ENCODE measurements around the gene CEBPE. TPM values are rescaled to one million over a fixed set of nuclear protein-coding genes. Genes with fewer than 3 reads are reported as not detected.

Gene CEBPE
- total RNA-seq, 1 donor from 2014 or later = not detected

DNA sequence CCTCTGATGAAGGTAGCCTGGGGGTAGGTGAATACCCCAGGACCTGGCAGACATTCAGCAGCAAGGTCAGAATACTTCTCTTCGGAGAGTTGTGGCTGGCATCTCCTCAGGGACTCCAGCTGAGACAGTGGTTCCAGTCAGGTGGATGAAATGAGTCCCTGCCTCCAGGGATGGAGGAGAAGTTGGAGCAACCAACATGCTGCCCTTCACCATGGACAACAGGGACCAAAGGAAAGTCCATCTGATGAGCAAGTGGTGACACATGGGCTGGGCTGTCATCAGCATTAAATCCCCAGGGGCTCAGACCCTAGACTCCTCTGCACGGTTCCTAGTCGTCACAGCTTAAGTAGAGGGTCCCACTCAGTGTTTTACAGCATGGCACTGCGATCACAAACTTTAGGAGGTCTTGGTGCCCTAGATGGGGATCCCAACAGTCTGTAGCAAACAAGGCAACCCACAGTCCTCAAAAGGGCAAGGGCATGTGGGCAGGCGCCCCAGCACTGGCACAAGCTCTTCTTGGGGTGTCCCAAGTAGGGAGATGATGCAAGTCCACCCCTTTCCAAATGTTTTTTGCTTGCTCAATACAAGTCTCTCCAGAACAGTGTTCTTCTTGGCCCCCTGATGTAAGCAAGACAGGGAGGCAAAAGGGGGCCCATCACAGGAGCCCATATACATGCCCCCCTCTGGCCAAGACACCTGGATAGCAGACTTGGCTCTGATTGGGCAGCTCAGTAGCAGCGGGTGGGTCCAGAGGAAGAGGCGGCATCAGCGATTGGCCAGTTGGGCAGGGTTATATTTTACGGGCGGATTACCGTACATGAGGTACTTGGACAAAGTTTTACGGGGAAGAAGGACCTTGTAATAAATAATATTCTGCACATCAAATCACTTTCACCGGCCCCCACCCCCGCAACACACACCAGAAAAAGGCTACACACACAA is 50.9 kb downstream of the CEBPE start:
- no peak for DNase-seq
- no peak for ATAC-seq
- intact Hi-C loops (cut with micrococcal nuclease) = no loop called here

Other genes with a start within 250 kb of the CEBPE start
- 61.9 TPM for gene LRP10, start 247.5 kb downstream of the CEBPE start, total RNA-seq
- not detected for gene REM2, start 236.0 kb downstream of the CEBPE start, total RNA-seq
- gene RBM23, start 200.1 kb downstream of the CEBPE start, total RNA-seq = 52.5 TPM
- gene PRMT5, start 189.9 kb downstream of the CEBPE start, total RNA-seq = 56.6 TPM
- 19.4 TPM for gene HAUS4, start 162.2 kb downstream of the CEBPE start, total RNA-seq
- gene AJUBA, start 136.7 kb downstream of the CEBPE start, total RNA-seq = 12.4 TPM
- gene C14orf93, start 109.1 kb downstream of the CEBPE start, total RNA-seq = 6.2 TPM
- 111 TPM for gene PSMB5, start 84.4 kb downstream of the CEBPE start, total RNA-seq
- gene PSMB11, start 77.0 kb downstream of the CEBPE start, total RNA-seq = not detected
- gene CDH24, start 61.7 kb downstream of the CEBPE start, total RNA-seq = 2.0 TPM
- 78.4 TPM for gene ACIN1, start 24.1 kb downstream of the CEBPE start, total RNA-seq
- 23.6 TPM for gene C14orf119, start 23.8 kb downstream of the CEBPE start, total RNA-seq
- gene CIROP, start 14.3 kb downstream of the CEBPE start, total RNA-seq = not detected
- gene SLC7A8, start 64.4 kb upstream of the CEBPE start, total RNA-seq = 6.4 TPM
- not detected for gene RNF212B, start 118.7 kb upstream of the CEBPE start, total RNA-seq
- 7.9 TPM for gene HOMEZ, start 166.9 kb upstream of the CEBPE start, total RNA-seq
- 11.6 TPM for gene PPP1R3E, start 183.6 kb upstream of the CEBPE start, total RNA-seq
- gene BCL2L2, start 187.6 kb upstream of the CEBPE start, total RNA-seq = 38.3 TPM
- gene PABPN1, start 202.2 kb upstream of the CEBPE start, total RNA-seq = 76.8 TPM
- gene SLC22A17, start 233.6 kb upstream of the CEBPE start, total RNA-seq = 10.7 TPM
- gene EFS, start 245.9 kb upstream of the CEBPE start, total RNA-seq = 3.3 TPM